ENCODE results near the gene VPS11.

VPS11 gene

GRCh38 chr11:119091178-119091577, 23.6 kb downstream of the VPS11 start:
- no peak overlapping the region for H3K27ac ChIP-seq (replicated peaks; ENCODE audit: low read length)
- peaks cover 26 to 58% of the 10 kb centered on the region in 2 donors for H3K36me3 ChIP-seq (replicated peaks in 1 of 2; ENCODE audit: control insufficient read depth in 2 of 2, insufficient read depth in 2 of 2, low read length in 2 of 2)
- no peak overlapping the region for H3K23ac ChIP-seq (ENCODE audit: low read depth, low read length, poor library complexity)
- no peak overlapping the region for H2AK5ac ChIP-seq (ENCODE audit: low read depth, low read length)
- no peak overlapping the region for H3K4me2 ChIP-seq (ENCODE audit: insufficient read depth, low read length, poor library complexity, severe bottlenecking)
- no peaks in the 10 kb centered on the region for H3K9me3 ChIP-seq (replicated peaks in 1 of 2; ENCODE audit: control insufficient read depth in 2 of 2, insufficient read depth in 1 of 2, low read depth in 1 of 2, low read length in 2 of 2)
- H2BK12ac ChIP-seq (ENCODE audit: low read length), result no peak overlapping the region
- no peak overlapping the region for H2BK5ac ChIP-seq (ENCODE audit: low read length)
- H4K8ac ChIP-seq (ENCODE audit: low read depth, low read length), result no peak overlapping the region
- H4K91ac ChIP-seq (ENCODE audit: low read depth, low read length, poor library complexity), result no peak overlapping the region
- H2BK15ac ChIP-seq (ENCODE audit: low read length), result no peak overlapping the region
- H3K4ac ChIP-seq (ENCODE audit: low read length), result no peak overlapping the region
- H3K27me3 ChIP-seq (ENCODE audit: control insufficient read depth in 3 of 3, insufficient read depth in 3 of 3, low read depth in 1 of 3, low read length in 3 of 3), result no peaks in the 10 kb centered on the region
- peaks cover 15 to 19% of the 10 kb centered on the region in 2 donors for H3K4me1 ChIP-seq (ENCODE audit: control insufficient read depth in 2 of 2, insufficient read depth in 1 of 2, low read depth in 1 of 2, low read length in 2 of 2)
- DNase-seq (ENCODE audit: low spot score), result no peak
- no peak overlapping the region for H3K18ac ChIP-seq (ENCODE audit: low read length)
- no CpG with 5 or more reads among the region's 9 CpGs for WGBS, 2 donors (ENCODE audit: extremely low coverage in 2 of 2, insufficient read length in 2 of 2, insufficient replicate concordance in 1 of 2)
- H3K14ac ChIP-seq (ENCODE audit: low read length), result no peak overlapping the region
- H3K9ac ChIP-seq (ENCODE audit: low read depth, low read length, poor library complexity), result no peak overlapping the region
- H3K79me1 ChIP-seq (ENCODE audit: low read depth, low read length), result peaks cover 10% of the 10 kb centered on the region
- H2BK120ac ChIP-seq (ENCODE audit: low read depth, low read length), result no peak overlapping the region
- no peak overlapping the region for H2AFZ ChIP-seq (ENCODE audit: low read length)
- H3K4me3 ChIP-seq (ENCODE audit: low read length in 2 of 2), result no peak overlapping the region

- Histone ChIP-seq H3K23ac (ENCODE audit: low read depth, low read length, poor library complexity) (peak overlapping the region; percentile 25), H3K4me3 (ENCODE audit: low read length in 2 of 2) (peak overlapping the region; percentile 94 to 100), H2BK5ac (ENCODE audit: low read length) (no peak overlapping the region), H4K91ac (ENCODE audit: low read depth, low read length, poor library complexity) (peak overlapping the region; percentile 28), H2BK120ac (ENCODE audit: low read depth, low read length) (no peak overlapping the region), H2AFZ (ENCODE audit: low read length) (no peak overlapping the region), H2AK5ac (ENCODE audit: low read depth, low read length) (no peak overlapping the region), H3K4me2 (ENCODE audit: insufficient read depth, low read length, poor library complexity, severe bottlenecking) (peak overlapping the region; percentile 77), H3K79me1 (ENCODE audit: low read depth, low read length) (peaks cover 10% of the 10 kb centered on the region), H3K27ac (replicated peaks; ENCODE audit: low read length) (no peak overlapping the region), H3K18ac (ENCODE audit: low read length) (no peak overlapping the region), H3K4me1 (ENCODE audit: control insufficient read depth in 2 of 2, insufficient read depth in 1 of 2, low read depth in 1 of 2, low read length in 2 of 2) (peaks cover 15 to 19% of the 10 kb centered on the region in 2 donors), H3K36me3 (replicated peaks in 1 of 2; ENCODE audit: control insufficient read depth in 2 of 2, insufficient read depth in 2 of 2, low read length in 2 of 2) (peaks cover 33 to 67% of the 10 kb centered on the region in 2 donors), H3K14ac (ENCODE audit: low read length) (no peak overlapping the region), H2BK12ac (ENCODE audit: low read length) (no peak overlapping the region), H3K4ac (ENCODE audit: low read length) (no peak overlapping the region), H3K9me3 (replicated peaks in 1 of 2; ENCODE audit: control insufficient read depth in 2 of 2, insufficient read depth in 1 of 2, low read depth in 1 of 2, low read length in 2 of 2) (no peaks in the 10 kb centered on the region), H3K27me3 (ENCODE audit: control insufficient read depth in 3 of 3, insufficient read depth in 3 of 3, low read depth in 1 of 3, low read length in 3 of 3) (no peaks in the 10 kb centered on the region), H2BK15ac (ENCODE audit: low read length) (no peak overlapping the region), H4K8ac (ENCODE audit: low read depth, low read length) (no peak overlapping the region), H3K9ac (ENCODE audit: low read depth, low read length, poor library complexity) (peak overlapping the region; percentile 63)
- WGBS, 2 donors (ENCODE audit: extremely low coverage in 2 of 2, insufficient read length in 2 of 2, insufficient replicate concordance in 1 of 2), result no CpG with 5 or more reads among the region's 13 CpGs
- DNase-seq (ENCODE audit: low spot score), result no peak
Measured at GRCh38 chr11:119091966-119092879, 24.6 kb downstream of the VPS11 start.

- peak overlapping the region; percentile 65 for H3K9ac ChIP-seq (ENCODE audit: low read depth, low read length, poor library complexity)
- no peak overlapping the region for H2AFZ ChIP-seq (ENCODE audit: low read length)
- no CpG with 5 or more reads among the region's 12 CpGs for WGBS, 2 donors (ENCODE audit: extremely low coverage in 2 of 2, insufficient read length in 2 of 2, insufficient replicate concordance in 1 of 2)
- H2BK120ac ChIP-seq (ENCODE audit: low read depth, low read length), result no peak overlapping the region
- H3K9me3 ChIP-seq (replicated peaks in 1 of 2; ENCODE audit: control insufficient read depth in 2 of 2, insufficient read depth in 1 of 2, low read depth in 1 of 2, low read length in 2 of 2), result no peaks in the 10 kb centered on the region
- H3K27ac ChIP-seq (replicated peaks; ENCODE audit: low read length), result no peak overlapping the region
- no peak overlapping the region for H4K8ac ChIP-seq (ENCODE audit: low read depth, low read length)
- no peak overlapping the region for H2AK5ac ChIP-seq (ENCODE audit: low read depth, low read length)
- H2BK12ac ChIP-seq (ENCODE audit: low read length), result no peak overlapping the region
- no peak overlapping the region for H3K4ac ChIP-seq (ENCODE audit: low read length)
- H3K79me1 ChIP-seq (ENCODE audit: low read depth, low read length), result peaks cover 10% of the 10 kb centered on the region
- H3K18ac ChIP-seq (ENCODE audit: low read length), result no peak overlapping the region
- peak overlapping the region; percentile 94 to 100 for H3K4me3 ChIP-seq (ENCODE audit: low read length in 2 of 2)
- H3K14ac ChIP-seq (ENCODE audit: low read length), result no peak overlapping the region
- H3K23ac ChIP-seq (ENCODE audit: low read depth, low read length, poor library complexity), result no peak overlapping the region
- no peak for DNase-seq (ENCODE audit: low spot score)
- peaks cover 15 to 19% of the 10 kb centered on the region in 2 donors for H3K4me1 ChIP-seq (ENCODE audit: control insufficient read depth in 2 of 2, insufficient read depth in 1 of 2, low read depth in 1 of 2, low read length in 2 of 2)
- H3K4me2 ChIP-seq (ENCODE audit: insufficient read depth, low read length, poor library complexity, severe bottlenecking), result peak overlapping the region; percentile 77
- peaks cover 43 to 70% of the 10 kb centered on the region in 2 donors for H3K36me3 ChIP-seq (replicated peaks in 1 of 2; ENCODE audit: control insufficient read depth in 2 of 2, insufficient read depth in 2 of 2, low read length in 2 of 2)
- no peaks in the 10 kb centered on the region for H3K27me3 ChIP-seq (ENCODE audit: control insufficient read depth in 3 of 3, insufficient read depth in 3 of 3, low read depth in 1 of 3, low read length in 3 of 3)
- H4K91ac ChIP-seq (ENCODE audit: low read depth, low read length, poor library complexity), result no peak overlapping the region
- H2BK5ac ChIP-seq (ENCODE audit: low read length), result no peak overlapping the region
- no peak overlapping the region for H2BK15ac ChIP-seq (ENCODE audit: low read length)
Measured at GRCh38 chr11:119092880-119093842, 25.5 kb downstream of the VPS11 start.
